Activated CD8-positive, alpha-beta memory T cell treated with anti-CD3 and anti-CD28 coated beads for 1 hour (primary cell): ENCODE measurements around the gene NEMP2.
"Not testable (repeated sequence)": the region's sequence is repeated elsewhere in the genome, so short reads cannot be mapped to it uniquely, and the experiment has no call there.

Experiments
- DNase-seq, 2 donors: peaks; one replicate each; pipeline ENCODE4 v3.0.0-alpha.2; 2020; ENCODE audit warnings: low read depth in 1 of 2; ENCODE audit errors: extremely low read depth in 1 of 2

NEMP2 gene

GRCh38 chr2:190494600-190495227, 39.8 kb downstream of the NEMP2 start:
- DNase-seq: not testable (repeated sequence)

DNA sequence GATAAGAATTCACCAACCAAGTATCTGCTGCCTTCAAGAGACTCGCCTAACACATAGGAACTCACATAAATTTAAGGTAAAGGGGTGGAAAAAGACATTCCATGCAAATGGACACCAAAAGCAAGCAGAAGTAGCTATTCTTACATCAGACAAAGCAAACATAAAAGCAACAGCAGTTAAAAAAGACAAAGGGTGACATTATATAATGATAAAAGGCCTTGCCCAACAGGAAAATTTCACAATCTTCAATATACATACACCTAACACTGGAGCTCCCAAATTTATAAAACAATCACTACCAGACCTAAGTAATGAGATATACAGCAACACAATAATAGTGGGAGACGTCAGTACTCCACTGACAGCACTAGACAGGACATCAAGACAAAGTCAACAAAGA, 41.4 kb downstream of the NEMP2 start:
- DNase-seq: no peak

- DNase-seq: no peak
Observed at GRCh38 chr2:190490502-190490901, 44.0 kb downstream of the NEMP2 start.

- no peak for DNase-seq
Observed at GRCh38 chr2:190489475-190489874, 45.0 kb downstream of the NEMP2 start.

- DNase-seq: no peak
Observed at GRCh38 chr2:190488516-190489233, 45.8 kb downstream of the NEMP2 start.

DNA sequence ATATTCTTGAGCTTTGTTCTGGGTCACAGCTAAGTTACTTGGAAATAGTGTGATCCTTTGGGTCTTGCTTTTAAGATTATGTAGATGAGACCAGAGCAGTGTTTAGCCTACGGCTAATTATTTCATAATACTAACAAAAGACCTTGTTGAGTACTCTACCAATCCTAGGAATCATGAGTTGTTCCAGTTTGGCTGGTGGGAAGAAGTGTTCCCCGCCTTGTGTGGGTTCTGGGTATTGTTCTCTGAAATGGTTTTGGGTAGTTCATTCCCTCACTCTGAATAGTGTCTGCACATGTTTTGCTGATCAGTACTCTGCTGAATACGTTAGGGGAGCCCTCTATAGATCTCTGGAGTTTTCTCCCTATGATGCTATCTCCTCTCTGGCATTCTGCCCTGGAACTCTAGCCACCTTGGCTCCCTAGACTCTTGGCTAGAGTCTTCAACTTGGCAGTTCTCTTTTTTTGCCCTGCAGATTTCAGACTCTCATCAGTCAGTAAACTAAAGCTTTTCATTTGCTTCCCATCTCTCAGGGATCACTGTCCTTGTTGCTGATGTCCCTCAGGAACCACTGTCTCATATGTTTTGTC, 48.4 kb downstream of the NEMP2 start:
- DNase-seq: no peak

DNA sequence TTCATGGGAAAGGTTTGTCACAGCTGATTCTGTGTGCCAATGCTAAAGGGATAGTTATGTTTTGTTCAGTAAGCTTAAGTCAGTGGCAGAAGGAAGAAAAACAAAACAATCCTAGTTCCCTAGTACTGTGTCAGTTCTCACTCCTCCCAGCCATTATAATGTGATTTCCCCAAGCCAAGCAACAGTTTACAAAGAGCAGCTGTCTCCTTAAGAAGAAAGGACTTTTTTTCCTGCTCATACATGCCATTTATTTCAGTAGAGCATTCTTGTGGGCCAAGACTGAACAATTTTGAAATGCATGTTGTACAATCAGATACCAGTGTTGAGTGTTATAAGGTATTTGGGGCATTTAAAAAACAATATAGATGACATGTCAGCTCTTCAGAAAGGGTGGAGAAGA, 52.1 kb downstream of the NEMP2 start:
- no peak for DNase-seq

DNA sequence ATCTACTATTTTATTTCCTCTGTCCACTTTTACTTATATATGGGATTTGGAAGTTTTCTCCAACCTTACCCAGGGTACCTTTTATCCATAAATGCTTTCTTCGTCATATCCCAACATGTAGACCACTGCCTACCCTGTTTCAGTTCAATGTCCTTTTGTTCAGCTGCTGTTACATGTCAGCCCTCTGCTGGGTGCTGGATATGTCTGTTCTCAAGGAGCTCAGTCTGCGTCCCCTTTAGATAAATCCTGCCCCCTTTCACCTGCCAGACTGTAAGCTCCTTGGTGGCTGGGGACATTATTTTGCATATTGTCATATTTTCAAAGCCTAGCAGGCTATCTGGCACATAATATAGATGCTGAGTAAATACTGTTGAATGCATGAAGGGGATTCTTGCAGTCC, 53.2 kb downstream of the NEMP2 start:
- DNase-seq: no peak

DNA sequence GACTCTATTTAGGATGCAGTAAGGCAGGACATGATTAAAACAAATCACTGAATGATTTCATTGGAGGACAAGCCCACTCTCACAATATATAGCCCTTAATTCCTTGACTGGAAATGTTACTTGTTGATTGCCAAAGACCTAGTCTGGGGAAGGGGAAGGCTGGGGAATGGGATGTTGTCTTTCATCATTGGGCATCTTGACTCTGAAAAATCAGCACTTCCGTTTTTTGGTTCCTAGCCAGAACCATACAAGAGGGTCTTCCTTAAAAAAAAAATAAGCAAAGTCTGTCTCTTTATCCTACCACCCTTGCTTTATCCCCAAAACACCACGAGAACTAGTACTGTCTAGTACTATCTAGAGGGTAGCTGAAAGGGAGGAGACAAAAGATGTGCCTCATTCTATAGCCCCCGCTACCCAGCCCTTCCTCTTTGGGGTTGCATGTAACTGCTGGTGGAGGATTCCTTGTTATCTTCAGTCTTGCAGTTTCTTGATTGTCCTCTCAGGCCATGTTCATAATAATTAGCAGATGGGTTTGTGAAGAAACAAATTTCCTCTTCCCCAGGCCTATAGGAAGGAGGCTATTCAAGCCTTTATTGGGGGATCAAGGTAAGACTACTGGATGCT, 55.8 kb downstream of the NEMP2 start:
- no peak for DNase-seq

GRCh38 chr2:190477661-190478454, 56.7 kb downstream of the NEMP2 start:
- no peak for DNase-seq

- DNase-seq: no peak
Observed at GRCh38 chr2:190470256-190470826, 64.2 kb downstream of the NEMP2 start.

GRCh38 chr2:190469771-190470170, 64.8 kb downstream of the NEMP2 start:
- no peak for DNase-seq

DNA sequence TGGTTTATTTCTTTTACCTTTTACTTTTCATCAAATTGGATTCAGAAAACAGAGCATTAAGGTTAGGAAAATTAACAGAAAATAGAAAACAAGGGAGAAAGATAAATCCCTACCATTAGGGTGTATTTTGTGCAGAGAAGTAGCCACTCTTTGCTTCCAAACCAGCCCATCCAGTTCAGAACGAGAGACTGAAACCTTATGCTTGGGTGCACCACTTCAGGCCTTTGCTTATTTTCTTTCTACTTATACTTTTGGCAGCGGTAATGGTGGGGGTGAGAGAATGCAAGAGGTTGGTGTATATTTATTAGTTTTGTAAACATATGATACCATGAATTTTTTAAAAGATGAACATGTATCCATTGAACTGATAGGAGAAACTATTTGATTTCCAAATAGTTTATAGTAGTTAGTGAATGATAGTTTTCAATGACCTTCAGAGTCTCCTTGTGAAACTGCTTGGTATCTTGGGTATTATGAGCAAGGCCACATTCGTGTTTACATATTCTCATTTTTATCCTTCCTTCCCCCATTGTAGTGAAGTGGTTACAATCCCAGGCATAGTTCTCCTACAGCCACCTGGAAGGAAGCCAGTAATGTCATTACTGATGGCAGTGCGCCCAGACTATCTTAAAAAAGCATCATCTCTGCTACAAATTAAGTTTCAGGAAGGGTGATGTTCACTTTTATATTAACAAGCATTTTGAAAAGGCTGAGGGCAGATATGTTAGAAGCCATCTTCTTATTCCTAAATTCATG, 65.5 kb downstream of the NEMP2 start:
- DNase-seq: no peak

GRCh38 chr2:190468354-190468753, 66.2 kb downstream of the NEMP2 start:
- not testable (repeated sequence) for DNase-seq

- DNase-seq: no peak
Observed at GRCh38 chr2:190467575-190468083, 66.9 kb downstream of the NEMP2 start.

DNA sequence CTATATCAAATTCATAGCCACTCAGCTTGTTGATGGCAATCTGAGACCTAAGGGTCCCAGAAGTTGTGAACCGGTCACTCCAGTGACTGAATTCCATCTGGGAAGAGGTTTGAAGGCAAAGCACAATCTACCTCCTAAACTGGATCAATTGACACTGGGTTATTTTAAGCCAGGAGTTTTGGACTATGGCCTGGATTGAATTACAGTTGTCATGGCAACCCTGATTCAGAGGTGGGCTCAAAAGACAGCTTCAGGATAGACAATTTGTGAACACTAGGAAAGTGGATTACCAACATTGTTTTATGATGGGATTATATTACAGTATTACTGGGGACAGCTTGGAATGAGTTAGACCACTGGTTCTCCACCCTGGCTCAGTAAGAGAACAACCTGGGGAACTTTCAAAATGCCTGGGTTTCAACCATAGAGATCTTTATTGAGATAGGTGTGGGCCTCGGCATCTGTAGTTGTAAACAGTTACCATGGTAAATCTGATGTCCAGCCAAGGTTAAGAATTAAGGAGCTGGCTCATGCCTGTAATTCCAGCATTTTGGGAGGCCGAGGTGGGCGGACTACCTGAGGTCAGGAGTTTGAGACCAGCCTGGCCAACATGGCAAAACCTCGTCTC, 67.6 kb downstream of the NEMP2 start:
- DNase-seq: no peak

DNA sequence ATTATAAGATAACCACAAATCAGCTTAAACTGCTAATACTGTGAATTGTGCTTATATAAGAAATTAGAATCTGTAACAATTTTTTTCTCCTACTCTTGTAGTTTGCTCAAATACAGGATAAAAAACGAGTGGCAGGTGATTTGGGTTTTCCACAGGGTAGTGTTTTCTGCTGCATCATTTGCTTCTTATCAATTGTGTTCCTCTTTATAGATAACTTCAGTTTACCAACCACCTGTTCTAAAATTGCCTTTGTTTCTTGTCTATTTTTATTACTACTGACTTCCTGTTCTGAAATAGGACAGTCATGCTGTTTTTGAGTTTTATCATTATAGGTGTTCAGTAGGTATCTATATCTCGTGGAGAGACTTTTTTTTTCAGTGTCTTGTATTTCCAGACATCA, 69.5 kb downstream of the NEMP2 start:
- DNase-seq: no peak

DNA sequence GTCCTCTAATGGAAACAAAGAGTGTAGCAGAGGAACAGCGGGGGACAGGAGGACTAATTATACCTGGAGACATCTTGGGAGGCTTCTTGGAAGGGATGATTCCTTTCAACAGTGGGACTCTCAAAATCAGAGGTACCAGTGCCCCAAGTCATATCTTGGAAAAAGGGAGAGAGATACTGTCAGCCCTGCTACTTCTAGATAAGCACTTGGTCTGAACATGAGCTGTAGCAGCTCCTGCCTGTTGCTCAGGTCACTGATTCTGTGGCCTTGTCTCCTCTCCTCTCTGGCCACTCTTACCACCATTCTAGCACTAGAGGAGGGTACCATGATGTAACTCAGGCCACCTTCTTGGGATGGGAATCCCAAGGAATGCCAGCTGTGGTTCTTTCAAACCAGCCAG, 71.9 kb downstream of the NEMP2 start:
- no peak for DNase-seq

DNA sequence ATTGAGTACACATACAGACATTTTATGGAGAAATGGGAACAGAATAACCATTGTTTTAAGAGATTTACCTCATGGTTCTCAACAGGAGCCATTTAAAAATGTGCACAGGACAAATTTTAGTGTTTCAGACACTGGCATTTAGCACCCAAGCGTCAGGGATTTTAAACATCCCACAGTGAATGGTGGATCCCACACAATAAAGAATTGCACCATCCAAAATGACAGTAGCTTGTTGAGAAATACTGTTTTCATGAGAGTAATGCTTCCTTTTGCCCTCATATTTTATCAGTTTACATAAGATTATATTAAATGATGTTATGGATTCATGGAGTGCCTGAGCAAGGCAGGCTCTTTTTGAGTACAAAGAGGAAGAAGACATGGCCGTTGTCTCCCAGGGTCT, 72.3 kb downstream of the NEMP2 start:
- no peak for DNase-seq
